ENCODE measurements around the gene MGAT5.

DNA sequence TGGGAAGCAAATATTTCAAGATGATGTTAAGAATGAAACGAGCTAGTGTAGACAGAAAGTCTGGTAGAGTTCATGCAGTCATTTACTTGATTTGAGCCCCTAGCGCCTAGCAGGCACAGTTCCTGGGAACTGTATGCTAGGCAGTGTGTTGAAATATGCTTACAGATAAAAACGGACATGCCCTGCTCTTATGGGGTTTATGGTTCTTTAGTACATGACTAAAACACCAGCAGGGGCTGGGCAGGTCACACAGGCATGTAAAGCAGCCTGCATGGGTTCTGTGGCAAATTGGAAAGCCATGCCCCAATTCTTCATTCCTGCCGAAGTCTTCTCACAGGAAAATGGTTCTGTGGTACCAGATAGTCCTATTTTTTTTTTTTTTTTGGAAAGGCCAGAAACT is 27.3 kb upstream of the MGAT5 start:
- TF ChIP-seq CTCF (IDR thresholded peaks at IDR 0.05; ENCODE audit: low read depth, low read length) (no peak), EZH2phosphoT487 (IDR thresholded peaks at IDR 0.05; ENCODE audit: low read depth) (no peak)

Data from OCI-LY3 (cell line).